SK-N-SH (cell line): Measurements from ENCODE around the gene GABRA1. TPM values are rescaled to one million over a fixed set of nuclear protein-coding genes. Genes with fewer than 3 reads are reported as not detected.

Experiments
- CTCF ChIA-PET: fragments of 300-600, 350-600 bp; formaldehyde crosslinking; extraction: SDS; loops from one replicate; lab custom pipeline; 2021; lab: Yijun Ruan, JAX
- POLR2A ChIA-PET: fragments of 350-600 bp; sonication (Branson Sonifier 250); formaldehyde crosslinking; extraction: SDS; loops from one replicate; lab custom pipeline; 2020; ENCODE audit warnings: antibody characterized with exemption, inconsistent platforms; lab: Yijun Ruan, JAX
- DNase-seq: peaks from one replicate; pipeline ENCODE4 v3.0.0; 2012
- H2AFZ ChIP-seq: fragments of 200-600 bp; sonication (generic); 2 replicates; pipeline ENCODE4 v1.8.1; 2016; ENCODE audit warnings: antibody characterized with exemption, mild to moderate bottlenecking, low read depth
- H3F3A ChIP-seq: fragments of 200-600 bp; sonication (generic); replicated peaks from 2 replicates; pipeline ENCODE3; 2016; ENCODE audit warnings: antibody characterized with exemption, mild to moderate bottlenecking; ENCODE audit not compliant: insufficient read depth
- H3K27ac ChIP-seq, 2 experiments: fragments of 200-500 bp in 1 of 2; fragments of 200-600 bp in 1 of 2; sonication (Bioruptor generic) in 1 of 2; sonication (generic), shearing (Covaris generic) in 1 of 2; 2 replicates each; pipeline versions ENCODE4 v1.5.1 to v1.6.1; 2014 to 2016; ENCODE audit warnings: low read depth in 2 of 2, inconsistent platforms in 1 of 2, low read length in 1 of 2, mild to moderate bottlenecking in 1 of 2, mixed read lengths in 1 of 2
- H3K27me3 ChIP-seq: fragments of 200-600 bp; sonication (generic), shearing (Covaris generic); 2 replicates; pipeline ENCODE4 v1.6.1; 2016; ENCODE audit warnings: mixed run types; ENCODE audit not compliant: insufficient read depth
- H3K36me3 ChIP-seq, 2 experiments: fragments of 200-500 bp in 1 of 2; fragments of 200-600 bp in 1 of 2; sonication (Bioruptor generic) in 1 of 2; sonication (generic) in 1 of 2; replicated peaks in 1 of 2; 2 replicates each; pipeline versions ENCODE3 to v1.5.1; 2014 to 2016; ENCODE audit warnings: low read length in 1 of 2, mild to moderate bottlenecking in 1 of 2; ENCODE audit not compliant: insufficient read depth in 2 of 2, control insufficient read depth in 1 of 2
- H3K4me1 ChIP-seq, 2 experiments: fragments of 200-500 bp in 1 of 2; fragments of 200-600 bp in 1 of 2; sonication (Bioruptor generic) in 1 of 2; sonication (generic), shearing (Covaris generic) in 1 of 2; 2 replicates each; pipeline versions ENCODE4 v1.5.1 to v1.6.1; 2014 to 2016; ENCODE audit warnings: low read depth in 1 of 2, low read length in 1 of 2, mixed run types in 1 of 2; ENCODE audit not compliant: insufficient read depth in 2 of 2, control insufficient read depth in 1 of 2
- H3K4me2 ChIP-seq: fragments of 200-600 bp; sonication (generic), shearing (Covaris generic); 2 replicates; pipeline ENCODE4 v1.6.1; 2017; ENCODE audit warnings: mixed run types
- H3K4me3 ChIP-seq, 2 experiments: fragments of 200-500 bp in 1 of 2; fragments of 200-600 bp in 1 of 2; sonication (Bioruptor generic) in 1 of 2; sonication (generic), shearing (Covaris generic) in 1 of 2; 2 replicates each; pipeline versions ENCODE4 v1.5.1 to v1.8.1; 2014 to 2016; ENCODE audit warnings: low read depth in 2 of 2, inconsistent platforms in 1 of 2, low read length in 1 of 2, mild to moderate bottlenecking in 1 of 2, mixed read lengths in 1 of 2, moderate library complexity in 1 of 2
- H3K79me2 ChIP-seq: fragments of 200-600 bp; sonication (generic); 2 replicates; pipeline ENCODE4 v1.8.1; 2017; ENCODE audit warnings: mild to moderate bottlenecking; ENCODE audit not compliant: insufficient read depth
- H3K9ac ChIP-seq: fragments of 200-600 bp; sonication (generic); 2 replicates; pipeline ENCODE4 v1.6.1; 2017; ENCODE audit warnings: mixed run types
- H3K9me2 ChIP-seq: fragments of 200-600 bp; sonication (generic); 2 replicates; pipeline ENCODE4 v1.6.1; 2017; ENCODE audit warnings: mixed run types
- H3K9me3 ChIP-seq: fragments of 200-600 bp; sonication (generic); 2 replicates; pipeline ENCODE4 v1.6.1; 2017; ENCODE audit warnings: mixed run types, mild to moderate bottlenecking, moderate library complexity
- H4K20me1 ChIP-seq: fragments of 200-600 bp; sonication (generic); 2 replicates; pipeline ENCODE4 v1.6.1; 2017; ENCODE audit warnings: mild to moderate bottlenecking, mixed run types; ENCODE audit not compliant: insufficient read depth
- CTCF ChIP-seq: fragments of 200-600 bp; sonication (generic); IDR thresholded peaks from 2 replicates; pipeline ENCODE4 v1.6.1; 2017; ENCODE audit warnings: antibody characterized with exemption, mild to moderate bottlenecking, moderate library complexity
- ELF1 ChIP-seq: IDR thresholded peaks from 2 replicates; pipeline ENCODE4 v1.4.0; 2012
- EZH2phosphoT487 ChIP-seq: fragments of 200-600 bp; sonication (generic); IDR thresholded peaks from 2 replicates; pipeline ENCODE4 v1.6.1; 2017; ENCODE audit warnings: low read depth, mixed run types, mild to moderate bottlenecking, antibody characterized with exemption, moderate library complexity, borderline replicate concordance
- JUND ChIP-seq: IDR thresholded peaks from 2 replicates; pipeline ENCODE4 v1.4.0; 2012
- RAD21 ChIP-seq: IDR thresholded peaks from 2 replicates; pipeline ENCODE4 v1.6.1; 2012; ENCODE audit warnings: mild to moderate bottlenecking, low read length
- RXRA ChIP-seq: IDR thresholded peaks from 2 replicates; pipeline ENCODE4 v1.4.0; 2012; ENCODE audit warnings: low read depth, mild to moderate bottlenecking, borderline replicate concordance
- SIN3A ChIP-seq: IDR thresholded peaks from 2 replicates; pipeline ENCODE4 v1.6.1; 2012; ENCODE audit warnings: low read depth, mild to moderate bottlenecking, low read length, moderate library complexity, borderline replicate concordance
- SMC3 ChIP-seq: IDR thresholded peaks from 2 replicates; pipeline ENCODE4 v1.6.1; 2012; ENCODE audit warnings: low read depth, low read length, improper control_type of control experiment
- USF1 ChIP-seq: IDR thresholded peaks from 2 replicates; pipeline ENCODE4 v1.4.0; 2012; ENCODE audit warnings: low read depth, borderline replicate concordance
- WGBS: methylation state at CpG from one replicate; pipeline ENCODE4 v1.1.6; 2017; ENCODE audit warnings: low lambda C conversion rate; 5-methylcytosine and 5-hydroxymethylcytosine counted together
- polyA plus RNA-seq, 3 experiments: library from polyadenylated mRNA; depleted of rRNA; stranded (reverse); fragments of >200 nt; gene quantifications; 2 replicates each; pipeline ENCODE4 v1.2.3, GENCODE V29; 2012
- TF ChIP-seq, protein P1 (sequence below): fragments of 150-350 bp; IDR thresholded peaks from 2 replicates; pipeline ENCODE4 v1.6.1; 2016; ENCODE audit warnings: mild to moderate bottlenecking, low read depth, low read length
- TF ChIP-seq, protein P2 (sequence below): IDR thresholded peaks from 2 replicates; pipeline ENCODE4 v1.4.0; 2012; ENCODE audit warnings: low read depth

The GABRA1 gene
- polyA plus RNA-seq, 1 of the 3 experiments (the other 2 are of a cell fraction): not detected

- DNase-seq: peak; percentile 3
- Histone ChIP-seq H3K36me3 (no peaks in the 10 kb centered on the region), H3K9me2 (no peaks in the 10 kb centered on the region), H3K9ac (no peak overlapping the region), H2AFZ (no peak overlapping the region), H3K4me3 (no peak overlapping the region), H3K4me2 (no peak overlapping the region), H3K79me2 (no peaks in the 10 kb centered on the region), H3K9me3 (no peaks in the 10 kb centered on the region), H3K27ac (no peak overlapping the region), H3K4me1 (no peaks in the 10 kb centered on the region), H4K20me1 (no peaks in the 10 kb centered on the region), H3K27me3 (no peaks in the 10 kb centered on the region), H3F3A (no peaks in the 10 kb centered on the region)
- ChIA-PET POLR2A (no interaction called here), CTCF (interaction anchor here (0.8 to 1.7 kb wide), 4 partner anchors 10 to 1556 kb away, joined by 3 to 11 read pairs (median 4); no protein-coding TSS in a partner anchor)
- TF ChIP-seq SMC3 (no peak; the same call in 1 of the 2 replicates), CTCF (peak; percentile 59), SIN3A (no peak), RAD21 (peak; percentile 46), JUND (no peak), EZH2phosphoT487 (no peak)
- WGBS: 6% methylated on average over 2 of the region's 2 CpGs
Observed at GRCh38 chr5:161851691-161852299, 3.9 kb downstream of the GABRA1 start.

- Histone ChIP-seq H2AFZ (no peak overlapping the region), H3K9me2 (no peaks in the 10 kb centered on the region), H3K36me3 (no peaks in the 10 kb centered on the region), H3K4me2 (no peak overlapping the region), H3K9me3 (no peaks in the 10 kb centered on the region), H3K9ac (no peak overlapping the region), H3K4me1 (no peaks in the 10 kb centered on the region), H3K27ac (no peak overlapping the region), H3K27me3 (no peaks in the 10 kb centered on the region), H3F3A (no peaks in the 10 kb centered on the region), H4K20me1 (no peaks in the 10 kb centered on the region), H3K79me2 (no peaks in the 10 kb centered on the region), H3K4me3 (no peak overlapping the region)
- TF ChIP-seq RXRA: no peak
- ChIA-PET CTCF (interaction anchor here (1.8 kb wide), 1 partner anchor 1551 kb away, joined by 4 read pairs; no protein-coding TSS in a partner anchor), POLR2A (no interaction called here)
- DNase-seq: no peak
- WGBS: 0% methylated on average over 1 of the region's 1 CpG
Observed at GRCh38 chr5:161857358-161857757, 9.4 kb downstream of the GABRA1 start.

DNA sequence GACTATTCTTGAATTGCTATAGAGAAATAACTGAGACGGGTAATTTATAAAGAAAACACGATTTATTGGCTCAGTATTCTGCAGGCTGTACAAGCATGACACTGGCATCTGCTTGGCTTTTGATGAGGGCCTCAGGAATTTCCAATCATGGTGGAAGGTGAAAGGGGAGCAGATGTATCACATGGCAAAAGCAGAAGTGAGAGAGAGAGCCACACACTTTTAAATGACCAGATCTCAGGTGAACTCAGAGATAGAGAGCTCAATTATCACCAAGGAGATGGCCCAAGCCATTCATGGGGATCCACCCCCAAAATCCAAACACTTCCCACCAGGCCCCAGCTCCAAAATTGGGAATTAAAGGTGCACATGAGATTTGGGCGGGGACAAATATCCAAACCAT, 15.3 kb downstream of the GABRA1 start:
- Histone ChIP-seq H2AFZ (no peak overlapping the region), H3K4me3 (no peak overlapping the region), H3K79me2 (no peaks in the 10 kb centered on the region), H3K9ac (no peak overlapping the region), H3K36me3 (no peaks in the 10 kb centered on the region), H3K9me2 (no peaks in the 10 kb centered on the region), H4K20me1 (no peaks in the 10 kb centered on the region), H3K27me3 (no peaks in the 10 kb centered on the region), H3F3A (no peaks in the 10 kb centered on the region), H3K4me2 (no peak overlapping the region), H3K4me1 (no peaks in the 10 kb centered on the region), H3K27ac (no peak overlapping the region), H3K9me3 (no peaks in the 10 kb centered on the region)
- ChIA-PET POLR2A (no interaction called here), CTCF (interaction anchor here (1.0 kb wide), 1 partner anchor 13 kb away, joined by 4 read pairs; no protein-coding TSS in a partner anchor)
- 2% methylated on average over 3 of the region's 3 CpGs for WGBS
- DNase-seq: no peak
- TF ChIP-seq SMC3 (no peak), ELF1 (no peak), CTCF (no peak), SIN3A (no peak), USF1 (no peak)
- TF ChIP-seq, protein P1, sequence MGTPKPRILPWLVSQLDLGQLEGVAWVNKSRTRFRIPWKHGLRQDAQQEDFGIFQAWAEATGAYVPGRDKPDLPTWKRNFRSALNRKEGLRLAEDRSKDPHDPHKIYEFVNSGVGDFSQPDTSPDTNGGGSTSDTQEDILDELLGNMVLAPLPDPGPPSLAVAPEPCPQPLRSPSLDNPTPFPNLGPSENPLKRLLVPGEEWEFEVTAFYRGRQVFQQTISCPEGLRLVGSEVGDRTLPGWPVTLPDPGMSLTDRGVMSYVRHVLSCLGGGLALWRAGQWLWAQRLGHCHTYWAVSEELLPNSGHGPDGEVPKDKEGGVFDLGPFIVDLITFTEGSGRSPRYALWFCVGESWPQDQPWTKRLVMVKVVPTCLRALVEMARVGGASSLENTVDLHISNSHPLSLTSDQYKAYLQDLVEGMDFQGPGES: no peak
- TF ChIP-seq, protein P2, sequence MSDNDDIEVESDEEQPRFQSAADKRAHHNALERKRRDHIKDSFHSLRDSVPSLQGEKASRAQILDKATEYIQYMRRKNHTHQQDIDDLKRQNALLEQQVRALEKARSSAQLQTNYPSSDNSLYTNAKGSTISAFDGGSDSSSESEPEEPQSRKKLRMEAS: no peak
